Keratinocyte (primary cell): Measurements from ENCODE around the gene MTHFD1L.

ENCODE experiments used
- EZH2 ChIP-seq: IDR thresholded peaks from one replicate; pipeline ENCODE4 v1.6.1; 2012; ENCODE audit warnings: inconsistent platforms, mild to moderate bottlenecking, low read length, moderate library complexity
- TF ChIP-seq, protein P1 (sequence below), 3 experiments: IDR thresholded peaks in 1 of 3; conservative IDR thresholded peaks in 1 of 3; optimal IDR thresholded peaks in 1 of 3; 2 replicates in 2 of 3; 3 replicates in 1 of 3; pipeline versions ENCODE3 to v1.5.1; 2011; ENCODE audit warnings: low read length in 3 of 3, mild to moderate bottlenecking in 3 of 3, moderate library complexity in 2 of 3, control low read depth in 1 of 3, inconsistent platforms in 1 of 3; ENCODE audit not compliant: insufficient read depth in 2 of 3; ENCODE audit errors: extremely low read depth in 1 of 3

DNA sequence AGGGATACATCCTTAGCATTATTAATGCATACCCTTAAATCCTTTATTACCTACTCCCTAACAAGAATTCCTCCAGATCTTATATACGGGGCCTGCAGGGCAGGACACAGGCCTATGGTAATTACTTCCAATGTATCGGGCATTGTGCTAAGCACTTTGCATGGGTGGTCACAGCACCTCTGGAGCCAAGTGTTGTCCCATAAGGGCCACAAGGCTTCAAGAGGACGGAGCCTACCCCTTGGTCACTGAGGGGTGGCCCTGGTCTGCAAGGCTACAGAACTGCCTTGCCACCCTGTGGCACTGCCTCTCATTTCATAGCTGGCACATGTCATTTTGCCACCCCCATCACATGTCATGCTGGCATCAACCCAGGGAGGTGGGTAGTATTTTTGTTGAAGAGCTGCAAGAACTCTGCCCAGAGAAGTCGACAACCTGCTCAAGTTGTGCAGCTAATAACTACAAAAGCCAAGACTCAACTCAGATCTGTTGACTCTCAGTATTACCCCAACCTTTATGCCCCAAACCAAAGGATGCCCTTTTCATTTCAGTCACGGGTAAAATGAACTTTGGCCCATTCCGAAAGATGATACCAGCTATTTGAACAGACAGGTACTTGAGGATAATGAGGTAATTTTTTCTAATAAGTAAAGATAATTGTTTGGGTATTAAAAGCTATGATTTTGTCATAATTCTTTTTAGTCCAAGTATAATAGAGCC lies 230.2 kb downstream of the MTHFD1L start:
- TF ChIP-seq, protein P1, sequence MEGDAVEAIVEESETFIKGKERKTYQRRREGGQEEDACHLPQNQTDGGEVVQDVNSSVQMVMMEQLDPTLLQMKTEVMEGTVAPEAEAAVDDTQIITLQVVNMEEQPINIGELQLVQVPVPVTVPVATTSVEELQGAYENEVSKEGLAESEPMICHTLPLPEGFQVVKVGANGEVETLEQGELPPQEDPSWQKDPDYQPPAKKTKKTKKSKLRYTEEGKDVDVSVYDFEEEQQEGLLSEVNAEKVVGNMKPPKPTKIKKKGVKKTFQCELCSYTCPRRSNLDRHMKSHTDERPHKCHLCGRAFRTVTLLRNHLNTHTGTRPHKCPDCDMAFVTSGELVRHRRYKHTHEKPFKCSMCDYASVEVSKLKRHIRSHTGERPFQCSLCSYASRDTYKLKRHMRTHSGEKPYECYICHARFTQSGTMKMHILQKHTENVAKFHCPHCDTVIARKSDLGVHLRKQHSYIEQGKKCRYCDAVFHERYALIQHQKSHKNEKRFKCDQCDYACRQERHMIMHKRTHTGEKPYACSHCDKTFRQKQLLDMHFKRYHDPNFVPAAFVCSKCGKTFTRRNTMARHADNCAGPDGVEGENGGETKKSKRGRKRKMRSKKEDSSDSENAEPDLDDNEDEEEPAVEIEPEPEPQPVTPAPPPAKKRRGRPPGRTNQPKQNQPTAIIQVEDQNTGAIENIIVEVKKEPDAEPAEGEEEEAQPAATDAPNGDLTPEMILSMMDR (optimal IDR thresholded peaks at IDR 0.05 in 1 of 3, IDR thresholded peaks at IDR 0.05 in 1 of 3, conservative IDR thresholded peaks at IDR 0.05 in 1 of 3; ENCODE audit: extremely low read depth in 1 of 3, insufficient read depth in 2 of 3, low read length in 3 of 3): no peak
- no peak for TF ChIP-seq EZH2
